HepG2 (cell line): Measurements from ENCODE around the gene CASTOR1. TPM values are rescaled to one million over a fixed set of nuclear protein-coding genes. Genes with fewer than 3 reads are reported as not detected.

Experiments
- ATAC-seq: fragments of 200-7000 bp; cut with Tn5 transposase; 3 replicates; pipeline ENCODE4 v1.9.1; 2020; ENCODE audit warnings: mild to moderate bottlenecking, moderate library complexity
- BruUV-seq: library from RNA; stranded (reverse); fragments of 400-500 nt; replicated peaks from 2 replicates; lab custom pipeline; 2021; lab: Mats Ljungman, UMichigan
- CTCF ChIA-PET: fragments of 300-600 bp; formaldehyde crosslinking; extraction: SDS; loops from one replicate; lab custom pipeline; 2021; ENCODE audit warnings: low total read pairs, inconsistent platforms, low intra/inter-chr PET ratio; lab: Yijun Ruan, JAX
- POLR2A ChIA-PET: fragments of 350-600 bp; sonication (Branson Sonifier 250); formaldehyde crosslinking; loops from one replicate; lab custom pipeline; 2020; ENCODE audit warnings: antibody characterized with exemption, inconsistent platforms; lab: Yijun Ruan, JAX
- DNase-seq: peaks from one replicate; pipeline ENCODE4 v3.0.0-alpha.2; 2015; ENCODE audit warnings: low spot score
- FAIRE-seq: peaks from 3 replicates; lab custom pipeline; 2011; peaks lifted over from hg19 to GRCh38; lab: Jason Lieb, UNC
- H2AFZ ChIP-seq: one replicate; pipeline ENCODE4 v1.6.1; 2011; ENCODE audit warnings: low read length, inconsistent platforms
- H3K27ac ChIP-seq: fragments of 300-600 bp; 3 replicates; pipeline ENCODE4 v1.8.0; 2011; ENCODE audit warnings: mixed run types, mild to moderate bottlenecking, mixed read lengths, low read length, inconsistent platforms; ENCODE audit not compliant: insufficient read depth; ENCODE audit errors: extremely low read length
- H3K27me3 ChIP-seq, 2 experiments: fragments of 200-600 bp in 1 of 2; 2 replicates in 1 of 2; 3 replicates in 1 of 2; pipeline versions ENCODE4 v1.6.0 to v1.8.0; 2011; ENCODE audit warnings: low read length in 2 of 2, mild to moderate bottlenecking in 2 of 2, moderate library complexity in 2 of 2, inconsistent platforms in 1 of 2; ENCODE audit not compliant: insufficient read depth in 2 of 2, control insufficient read depth in 1 of 2
- H3K36me3 ChIP-seq, 2 experiments: fragments of 200-600 bp in 1 of 2; replicated peaks in 1 of 2; 2 replicates in 1 of 2; 3 replicates in 1 of 2; pipeline versions ENCODE4 v1.5.1 to v1.8.0; 2011; ENCODE audit warnings: low read length in 2 of 2, inconsistent platforms in 1 of 2; ENCODE audit not compliant: insufficient read depth in 2 of 2, control insufficient read depth in 1 of 2
- H3K4me1 ChIP-seq: 2 replicates; pipeline ENCODE4 v1.5.1; 2012; ENCODE audit warnings: low read length, inconsistent platforms; ENCODE audit not compliant: insufficient read depth
- H3K4me2 ChIP-seq: 2 replicates; pipeline ENCODE4 v1.6.0; 2011; ENCODE audit warnings: low read depth, low read length, inconsistent platforms
- H3K4me3 ChIP-seq, 3 experiments: fragments of 200-600 bp in 1 of 3; sonication (generic), shearing (Covaris generic) in 1 of 3; replicated peaks in 1 of 3; 2 replicates each; pipeline ENCODE4 v1.5.1; 2011 to 2016; ENCODE audit warnings: low read length in 3 of 3, inconsistent platforms in 2 of 3, low read depth in 2 of 3, mild to moderate bottlenecking in 2 of 3, control low read depth in 1 of 3, mixed read lengths in 1 of 3; ENCODE audit not compliant: insufficient read depth in 1 of 3
- H3K79me2 ChIP-seq: one replicate; pipeline ENCODE4 v1.6.1; 2011; ENCODE audit warnings: low read length, inconsistent platforms; ENCODE audit not compliant: insufficient read depth
- H3K9ac ChIP-seq: 2 replicates; pipeline ENCODE4 v1.6.0; 2011; ENCODE audit warnings: mild to moderate bottlenecking, low read depth, low read length, inconsistent platforms; ENCODE audit not compliant: insufficient read depth
- H3K9me3 ChIP-seq: 2 replicates; pipeline ENCODE4 v1.5.1; 2012; ENCODE audit warnings: mild to moderate bottlenecking, low read length
- H4K20me1 ChIP-seq: 2 replicates; pipeline ENCODE4 v1.6.0; 2011; ENCODE audit warnings: inconsistent platforms, mild to moderate bottlenecking, low read length, moderate library complexity; ENCODE audit not compliant: insufficient read depth
- GMEB1 ChIP-seq: sonication (generic); formaldehyde crosslinking; IDR thresholded peaks from 2 replicates; pipeline ENCODE4 v1.5.1; 2020; ENCODE audit warnings: missing genetic modification reagents, mild to moderate bottlenecking, borderline replicate concordance
- IKZF4 ChIP-seq: sonication (generic); formaldehyde crosslinking; IDR thresholded peaks from 2 replicates; pipeline ENCODE4 v1.5.1; 2020; ENCODE audit warnings: borderline replicate concordance, mild to moderate bottlenecking, low read depth, missing genetic modification reagents; ENCODE audit errors: not compliant biosample characterization
- ISX ChIP-seq: sonication (generic); formaldehyde crosslinking; conservative IDR thresholded peaks from 2 replicates; pipeline ENCODE4 v1.5.0; 2020; ENCODE audit warnings: missing genetic modification reagents
- MLX ChIP-seq: IDR thresholded peaks from 2 replicates; pipeline ENCODE4 v1.6.1; 2016
- SNRNP70 ChIP-seq: fragments of 200-400 bp; formaldehyde crosslinking; IDR thresholded peaks from 2 replicates; pipeline ENCODE4 v1.6.1; 2017; ENCODE audit warnings: mild to moderate bottlenecking, low read depth, low read length, moderate library complexity
- SRY ChIP-seq: sonication (generic); formaldehyde crosslinking; IDR thresholded peaks from 2 replicates; pipeline ENCODE4 v1.8.0; 2022; ENCODE audit warnings: mild to moderate bottlenecking, missing genetic modification reagents
- ZFAT ChIP-seq: sonication (generic); formaldehyde crosslinking; conservative IDR thresholded peaks from 2 replicates; pipeline ENCODE4 v1.8.1; 2023; ENCODE audit warnings: missing genetic modification reagents, inconsistent platforms
- ZUFSP ChIP-seq: sonication (generic); formaldehyde crosslinking; IDR thresholded peaks from 2 replicates; pipeline ENCODE4 v1.9.0; 2021; ENCODE audit warnings: missing genetic modification reagents, mild to moderate bottlenecking, borderline replicate concordance
- WGBS: methylation state at CpG from one replicate; pipeline ENCODE4 v1.1.6; 2017; ENCODE audit warnings: low lambda C conversion rate; 5-methylcytosine and 5-hydroxymethylcytosine counted together
- in situ Hi-C: cut with HindIII; loops from 2 replicates; pipeline ENCODE4 v1.10.0; 2017; ENCODE audit warnings: low pct_unique_long_range_greater_than_20kb; ENCODE audit not compliant: extremely low pct_ligation_motif_present
- intact Hi-C: fragments of 100-400 bp; cut with micrococcal nuclease; formaldehyde crosslinking; loops from one replicate; pipeline ENCODE4 v1.10.0; 2022; ENCODE audit not compliant: unreplicated experiment
- polyA plus RNA-seq, 8 experiments: library from polyadenylated mRNA; depleted of rRNA in 3 of 8; stranded (reverse) in 7 of 8; unstranded in 1 of 8; fragments of >200 nt; fragmentation: Illumina TruSeq in 4 of 8; extraction: Trizol in 4 of 8; gene quantifications; 2 replicates each; pipeline versions ENCODE4 v1.2.1 to v1.2.3, GENCODE V29; 2011 to 2016; ENCODE audit warnings: low read depth in 4 of 8, missing spikeins in 1 of 8, mixed read lengths in 1 of 8; ENCODE audit not compliant: insufficient read depth in 1 of 8
- total RNA-seq, 5 experiments: library from RNA; depleted of rRNA; stranded (reverse); fragments of >200 nt; fragmentation: Illumina TruSeq; extraction: Trizol; gene quantifications; 2 replicates each; pipeline ENCODE4 v1.2.3, GENCODE V29; 2016; ENCODE audit warnings: low read depth in 1 of 5

CASTOR1 gene
- total and polyA plus RNA-seq, 2 of the 13 experiments (the other 11 are each of a cell fraction or from before 2014, with no cell fraction given) = 2.6 to 4.4 TPM

- Histone ChIP-seq H3K4me1 (peaks cover 5% of the 10 kb centered on the region; the same call in 1 of the 2 replicates), H3K79me2 (no peaks in the 10 kb centered on the region), H3K9ac (no peak overlapping the region), H3K36me3 (peaks cover 0 to 3% of the 10 kb centered on the region in 2 experiments; a peak in 2 of 5 replicates), H3K4me3 (no peak overlapping the region), H3K27me3 (no peaks in the 10 kb centered on the region), H4K20me1 (no peaks in the 10 kb centered on the region), H3K9me3 (no peaks in the 10 kb centered on the region), H2AFZ (no peak overlapping the region), H3K27ac (no peak overlapping the region), H3K4me2 (no peak overlapping the region)
- CTCF ChIA-PET = no interaction called here
- in situ Hi-C loops = no loop called here
- BruUV-seq = no TSS peak
- POLR2A ChIA-PET = no interaction called here
- intact Hi-C loops = no loop called here
- ATAC-seq (no peak), FAIRE-seq (no peak), DNase-seq (no peak)
- no peak for TF ChIP-seq SNRNP70
- no peak for TF ChIP-seq SRY (CRISPR knock-in tag)
- no peak for TF ChIP-seq IKZF4 (CRISPR knock-in tag)
- no peak for TF ChIP-seq MLX
- TF ChIP-seq ZUFSP (CRISPR knock-in tag) = no peak
- no peak for TF ChIP-seq GMEB1 (CRISPR knock-in tag)
- TF ChIP-seq ZFAT = no peak
- TF ChIP-seq ISX = no peak
- WGBS = 96% methylated on average over 5 of the region's 5 CpGs
These were observed 19.4 kb upstream of the CASTOR1 start for GRCh38 chr22:30308518-30309230.
